GM23338 (cell line): ENCODE results near the gene TBCD. TPM values are rescaled to one million over a fixed set of nuclear protein-coding genes. Genes with fewer than 3 reads are reported as not detected.

Experiments
- ATAC-seq: fragments of 200-7000 bp; cut with Tn5 transposase; 3 replicates; pipeline ENCODE4 v1.9.1; 2020
- DNase-seq: peaks from one replicate; pipeline ENCODE4 v3.0.0-alpha.2; 2015; ENCODE audit warnings: low spot score
- H2AFZ ChIP-seq: fragments of 200-600 bp; sonication (generic); 2 replicates; pipeline ENCODE4 v1.8.0; 2016; ENCODE audit warnings: antibody characterized with exemption, mild to moderate bottlenecking, moderate library complexity
- H3F3A ChIP-seq: fragments of 200-600 bp; sonication (generic); replicated peaks from 2 replicates; pipeline ENCODE4 v1.8.0; 2017; ENCODE audit warnings: antibody characterized with exemption, mixed run types, low read depth
- H3K27ac ChIP-seq: fragments of 200-600 bp; sonication (generic); 2 replicates; pipeline ENCODE4 v1.6.1; 2016; ENCODE audit warnings: low read depth
- H3K27me3 ChIP-seq: fragments of 200-600 bp; sonication (generic); 2 replicates; pipeline ENCODE4 v1.8.0; 2016; ENCODE audit warnings: mild to moderate bottlenecking, mixed run types, moderate library complexity; ENCODE audit not compliant: insufficient read depth
- H3K36me3 ChIP-seq: fragments of 200-600 bp; sonication (generic); 2 replicates; pipeline ENCODE4 v1.8.0; 2016; ENCODE audit warnings: mild to moderate bottlenecking; ENCODE audit not compliant: insufficient read depth
- H3K4me1 ChIP-seq: fragments of 200-600 bp; sonication (generic); 2 replicates; pipeline ENCODE4 v1.8.0; 2016; ENCODE audit warnings: mild to moderate bottlenecking, moderate library complexity; ENCODE audit not compliant: insufficient read depth
- H3K4me2 ChIP-seq: fragments of 200-600 bp; sonication (generic); 2 replicates; pipeline ENCODE4 v1.7.1; 2017; ENCODE audit warnings: mixed run types
- H3K4me3 ChIP-seq: fragments of 200-600 bp; sonication (generic); 2 replicates; pipeline ENCODE4 v1.6.1; 2016; ENCODE audit warnings: mixed run types
- H3K79me2 ChIP-seq: fragments of 200-600 bp; sonication (generic); replicated peaks from 2 replicates; pipeline ENCODE4 v1.8.0; 2017; ENCODE audit warnings: mild to moderate bottlenecking; ENCODE audit not compliant: insufficient read depth
- H3K9me2 ChIP-seq: fragments of 200-600 bp; sonication (generic); 2 replicates; pipeline ENCODE4 v1.8.0; 2017; ENCODE audit not compliant: insufficient read depth
- H4K20me1 ChIP-seq: fragments of 200-600 bp; sonication (generic); replicated peaks from 2 replicates; pipeline ENCODE4 v1.8.0; 2017; ENCODE audit warnings: mild to moderate bottlenecking; ENCODE audit not compliant: insufficient read depth
- H3K27ac Mint-ChIP-seq: 2 replicates; pipeline ENCODE4 v1.8.0; 2020; ENCODE audit warnings: inconsistent platforms, mild to moderate bottlenecking, moderate library complexity, mixed read lengths
- H3K27me3 Mint-ChIP-seq: 3 replicates; pipeline ENCODE4 v1.8.0; 2022; ENCODE audit warnings: low read depth, mild to moderate bottlenecking, moderate library complexity, mixed read lengths, inconsistent platforms; ENCODE audit not compliant: insufficient read depth, poor library complexity
- H3K36me3 Mint-ChIP-seq: 3 replicates; pipeline ENCODE4 v1.8.0; 2021; ENCODE audit warnings: low read depth, mild to moderate bottlenecking, inconsistent platforms, moderate library complexity, mixed read lengths
- H3K4me1 Mint-ChIP-seq: 3 replicates; pipeline ENCODE4 v1.8.0; 2020; ENCODE audit warnings: mild to moderate bottlenecking, inconsistent platforms, mixed read lengths
- H3K4me3 Mint-ChIP-seq: 3 replicates; pipeline ENCODE4 v1.8.0; 2021; ENCODE audit warnings: moderate library complexity, mild to moderate bottlenecking, inconsistent platforms, mixed read lengths
- H3K9me3 Mint-ChIP-seq: 3 replicates; pipeline ENCODE4 v1.8.0; 2020; ENCODE audit warnings: moderate library complexity, mild to moderate bottlenecking, inconsistent platforms, mixed read lengths
- CREB1 ChIP-seq: fragments of 250-450 bp; sonication (Bioruptor Pico); IDR thresholded peaks from 2 replicates; pipeline ENCODE4 v1.5.0; 2020; ENCODE audit warnings: low read depth, mild to moderate bottlenecking, moderate library complexity
- CTCF ChIP-seq, 2 experiments: fragments of 200-600 bp in 1 of 2; sonication (generic) in 1 of 2; conservative IDR thresholded peaks; 2 replicates each; pipeline versions ENCODE4 v1.5.1 to v1.6.1; 2016 to 2017; ENCODE audit warnings: antibody characterized with exemption in 2 of 2, low read depth in 2 of 2, mild to moderate bottlenecking in 2 of 2, moderate library complexity in 1 of 2
- ETS1 ChIP-seq: IDR thresholded peaks from 2 replicates; pipeline ENCODE4 v1.6.1; 2016; ENCODE audit warnings: antibody characterized with exemption
- EZH2 ChIP-seq: fragments of 200-600 bp; sonication (generic); IDR thresholded peaks from one replicate; pipeline ENCODE4 v1.8.0; 2017; ENCODE audit warnings: antibody characterized with exemption, mild to moderate bottlenecking, low read depth; ENCODE audit not compliant: unreplicated experiment
- EZH2phosphoT487 ChIP-seq: fragments of 200-600 bp; sonication (generic); IDR thresholded peaks from one replicate; pipeline ENCODE4 v1.8.1; 2018; ENCODE audit warnings: antibody characterized with exemption; ENCODE audit not compliant: unreplicated experiment
- NANOG ChIP-seq: IDR thresholded peaks from 2 replicates; pipeline ENCODE4 v1.6.1; 2016; ENCODE audit warnings: antibody characterized with exemption, borderline replicate concordance
- POLR2AphosphoS5 ChIP-seq: IDR thresholded peaks from 2 replicates; pipeline ENCODE4 v1.6.1; 2016; ENCODE audit warnings: antibody characterized with exemption, low read depth
- REST ChIP-seq: IDR thresholded peaks from one replicate; pipeline ENCODE4 v1.6.1; 2018; ENCODE audit warnings: antibody characterized with exemption; ENCODE audit not compliant: unreplicated experiment
- STAT1 ChIP-seq: IDR thresholded peaks from one replicate; pipeline ENCODE4 v1.6.1; 2016; ENCODE audit warnings: antibody characterized with exemption; ENCODE audit not compliant: unreplicated experiment
- ZNF331 ChIP-seq: fragments of 250-450 bp; sonication (Bioruptor Pico); IDR thresholded peaks from 2 replicates; pipeline ENCODE4 v1.5.0; 2020; ENCODE audit warnings: low read depth, mild to moderate bottlenecking, moderate library complexity
- polyA plus RNA-seq: library from polyadenylated mRNA; unstranded; fragments of >200 nt; fragmentation: Nextera tagmentation; extraction: Ambion mirVana; gene quantifications from 2 replicates; pipeline ENCODE4 v1.2.1, GENCODE V29; 2016
- total RNA-seq: library from RNA; depleted of rRNA; stranded (reverse); fragments of >200 nt; shearing (Covaris generic); gene quantifications from 2 replicates; pipeline ENCODE4 v1.2.3, GENCODE V29; 2014

The TBCD gene
- total and polyA plus RNA-seq, 2 experiments from 2014 or later = 75.0 to 116 TPM

GRCh38 chr17:82871776-82872561 is 120.1 kb downstream of the TBCD start (continued):
- TF ChIP-seq REST = no peak
- no peak for TF ChIP-seq EZH2
- TF ChIP-seq CTCF (conservative IDR thresholded peaks at IDR 0.05; ENCODE audit: low read depth in 2 of 2) = no peak
- TF ChIP-seq POLR2AphosphoS5 = no peak
- TF ChIP-seq EZH2phosphoT487 = no peak
- TF ChIP-seq ETS1 = no peak

GRCh38 chr17:82872591-82873520 is 121.0 kb downstream of the TBCD start:
- Histone ChIP-seq H4K20me1 (no peaks in the 10 kb centered on the region), H3K9me2 (no peaks in the 10 kb centered on the region), H3K4me3 (no peak overlapping the region), H3K4me2 (no peak overlapping the region), H3F3A (no peaks in the 10 kb centered on the region), H3K27me3 (no peaks in the 10 kb centered on the region), H2AFZ (no peak overlapping the region), H3K27ac (no peak overlapping the region), H3K79me2 (peaks cover 49% of the 10 kb centered on the region), H3K4me1 (no peaks in the 10 kb centered on the region), H3K36me3 (no peaks in the 10 kb centered on the region; the same call in 1 of the 2 replicates)
- DNase-seq = no peak
- Mint-ChIP-seq H3K4me1 (peaks cover 28% of the 10 kb centered on the region), H3K36me3 (peaks cover 24% of the 10 kb centered on the region), H3K27me3 (peaks cover 14% of the 10 kb centered on the region), H3K27ac (no peak overlapping the region; the same call in 1 of the 2 replicates), H3K4me3 (no peak overlapping the region), H3K9me3 (no peaks in the 10 kb centered on the region; the same call in 2 of the 3 replicates)
- ATAC-seq = no peak
- TF ChIP-seq NANOG (no peak), ZNF331 (CRISPR knock-in tag) (no peak), ETS1 (no peak), POLR2AphosphoS5 (no peak), STAT1 (no peak), CTCF (conservative IDR thresholded peaks at IDR 0.05; ENCODE audit: low read depth in 2 of 2) (no peak), CREB1 (CRISPR knock-in tag) (no peak), EZH2phosphoT487 (no peak)
